Mononuclear cell (primary cell): ENCODE results near the gene THOC2. TPM values are rescaled to one million over a fixed set of nuclear protein-coding genes. Genes with fewer than 3 reads are reported as not detected.
A peak's percentile ranks its signal among the peaks of the same experiment; 100 is the strongest.
"Not testable (repeated sequence)": the region's sequence is repeated elsewhere in the genome, so short reads cannot be mapped to it uniquely, and the experiment has no call there.

Source experiments
- H3K27me3 ChIP-seq: 2 replicates; pipeline ENCODE4 v1.6.0; 2011; ENCODE audit warnings: low read length, control low read depth; ENCODE audit not compliant: insufficient read depth
- H3K4me1 ChIP-seq: 2 replicates; pipeline ENCODE4 v1.5.1; 2011; ENCODE audit warnings: mild to moderate bottlenecking, low read length, control low read depth; ENCODE audit not compliant: insufficient read depth
- H3K4me3 ChIP-seq: 2 replicates; pipeline ENCODE4 v1.5.1; 2011; ENCODE audit warnings: mild to moderate bottlenecking, low read length, moderate library complexity
- H3K9me3 ChIP-seq: 2 replicates; pipeline ENCODE4 v1.5.1; 2011; ENCODE audit warnings: low read depth, mild to moderate bottlenecking, control low read depth, low read length
- total RNA-seq: library from RNA; depleted of rRNA; stranded (reverse); fragments of >200 nt; gene quantifications from one replicate; pipeline ENCODE4 v1.2.3, GENCODE V29; 2012

The THOC2 gene, protein sequence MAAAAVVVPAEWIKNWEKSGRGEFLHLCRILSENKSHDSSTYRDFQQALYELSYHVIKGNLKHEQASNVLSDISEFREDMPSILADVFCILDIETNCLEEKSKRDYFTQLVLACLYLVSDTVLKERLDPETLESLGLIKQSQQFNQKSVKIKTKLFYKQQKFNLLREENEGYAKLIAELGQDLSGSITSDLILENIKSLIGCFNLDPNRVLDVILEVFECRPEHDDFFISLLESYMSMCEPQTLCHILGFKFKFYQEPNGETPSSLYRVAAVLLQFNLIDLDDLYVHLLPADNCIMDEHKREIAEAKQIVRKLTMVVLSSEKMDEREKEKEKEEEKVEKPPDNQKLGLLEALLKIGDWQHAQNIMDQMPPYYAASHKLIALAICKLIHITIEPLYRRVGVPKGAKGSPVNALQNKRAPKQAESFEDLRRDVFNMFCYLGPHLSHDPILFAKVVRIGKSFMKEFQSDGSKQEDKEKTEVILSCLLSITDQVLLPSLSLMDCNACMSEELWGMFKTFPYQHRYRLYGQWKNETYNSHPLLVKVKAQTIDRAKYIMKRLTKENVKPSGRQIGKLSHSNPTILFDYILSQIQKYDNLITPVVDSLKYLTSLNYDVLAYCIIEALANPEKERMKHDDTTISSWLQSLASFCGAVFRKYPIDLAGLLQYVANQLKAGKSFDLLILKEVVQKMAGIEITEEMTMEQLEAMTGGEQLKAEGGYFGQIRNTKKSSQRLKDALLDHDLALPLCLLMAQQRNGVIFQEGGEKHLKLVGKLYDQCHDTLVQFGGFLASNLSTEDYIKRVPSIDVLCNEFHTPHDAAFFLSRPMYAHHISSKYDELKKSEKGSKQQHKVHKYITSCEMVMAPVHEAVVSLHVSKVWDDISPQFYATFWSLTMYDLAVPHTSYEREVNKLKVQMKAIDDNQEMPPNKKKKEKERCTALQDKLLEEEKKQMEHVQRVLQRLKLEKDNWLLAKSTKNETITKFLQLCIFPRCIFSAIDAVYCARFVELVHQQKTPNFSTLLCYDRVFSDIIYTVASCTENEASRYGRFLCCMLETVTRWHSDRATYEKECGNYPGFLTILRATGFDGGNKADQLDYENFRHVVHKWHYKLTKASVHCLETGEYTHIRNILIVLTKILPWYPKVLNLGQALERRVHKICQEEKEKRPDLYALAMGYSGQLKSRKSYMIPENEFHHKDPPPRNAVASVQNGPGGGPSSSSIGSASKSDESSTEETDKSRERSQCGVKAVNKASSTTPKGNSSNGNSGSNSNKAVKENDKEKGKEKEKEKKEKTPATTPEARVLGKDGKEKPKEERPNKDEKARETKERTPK (N-terminal part only)
- total RNA-seq = 107 TPM

GRCh38 chrX:123732670-123733363, at the start of gene THOC2:
TSS of gene THOC2 (minus strand) at chrX:123733052. CDS start at chrX:123733022, 30 bp downstream.
- Histone ChIP-seq H3K4me1 (peaks cover 22% of the 10 kb centered on the region), H3K9me3 (no peaks in the 10 kb centered on the region), H3K4me3 (peak within 1 kb of the TSS; percentile 80), H3K27me3 (no peaks in the 10 kb centered on the region)

- H3K27me3 ChIP-seq, H3K4me1 ChIP-seq, H3K9me3 ChIP-seq, H3K4me3 ChIP-seq: not testable (repeated sequence)
These were observed 48.9 kb upstream of the THOC2 start for GRCh38 chrX:123781786-123782185.

- Histone ChIP-seq H3K4me1 (peaks cover under 1% of the 10 kb centered on the region), H3K4me3 (no peak overlapping the region), H3K9me3 (no peaks in the 10 kb centered on the region), H3K27me3 (no peaks in the 10 kb centered on the region)
These were observed 47.1 kb upstream of the THOC2 start for GRCh38 chrX:123779908-123780396.

- Histone ChIP-seq H3K27me3 (no peaks in the 10 kb centered on the region), H3K9me3 (no peaks in the 10 kb centered on the region), H3K4me1 (no peaks in the 10 kb centered on the region), H3K4me3 (no peak overlapping the region)
These were observed 40.6 kb upstream of the THOC2 start for GRCh38 chrX:123773258-123773988.

DNA sequence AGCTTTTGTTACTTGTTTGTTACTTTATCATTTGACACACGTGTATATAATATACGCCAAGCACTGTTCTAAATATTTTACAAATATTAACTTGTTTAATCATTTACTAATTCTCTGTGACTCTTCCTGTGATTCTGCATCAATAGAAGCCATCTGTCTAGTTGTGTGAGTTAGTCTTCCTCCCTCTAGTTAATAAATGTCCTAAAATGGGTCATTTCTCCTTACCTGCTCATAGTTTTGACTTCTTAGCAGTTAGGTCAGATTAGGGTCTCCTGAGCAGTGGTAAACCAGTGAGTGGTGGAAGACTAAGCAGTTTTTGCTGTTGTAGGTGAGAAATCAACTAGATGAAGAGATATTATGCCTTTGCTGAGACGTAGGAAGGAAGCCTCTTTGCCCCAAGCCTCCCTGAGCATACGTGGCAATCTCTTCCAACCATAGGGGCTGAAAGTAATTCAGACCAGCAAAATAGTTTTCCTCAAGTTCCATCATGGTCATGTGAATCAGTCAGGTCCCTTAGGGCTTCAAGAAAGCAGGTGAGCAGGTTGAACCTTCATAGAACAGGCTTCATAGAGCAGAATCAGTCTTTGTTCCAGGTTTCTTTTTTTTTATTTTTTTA, 38.7 kb upstream of the THOC2 start:
- no peaks in the 10 kb centered on the region for H3K4me1 ChIP-seq
- H3K9me3 ChIP-seq = no peaks in the 10 kb centered on the region
- H3K27me3 ChIP-seq = no peaks in the 10 kb centered on the region
- H3K4me3 ChIP-seq = no peak overlapping the region

DNA sequence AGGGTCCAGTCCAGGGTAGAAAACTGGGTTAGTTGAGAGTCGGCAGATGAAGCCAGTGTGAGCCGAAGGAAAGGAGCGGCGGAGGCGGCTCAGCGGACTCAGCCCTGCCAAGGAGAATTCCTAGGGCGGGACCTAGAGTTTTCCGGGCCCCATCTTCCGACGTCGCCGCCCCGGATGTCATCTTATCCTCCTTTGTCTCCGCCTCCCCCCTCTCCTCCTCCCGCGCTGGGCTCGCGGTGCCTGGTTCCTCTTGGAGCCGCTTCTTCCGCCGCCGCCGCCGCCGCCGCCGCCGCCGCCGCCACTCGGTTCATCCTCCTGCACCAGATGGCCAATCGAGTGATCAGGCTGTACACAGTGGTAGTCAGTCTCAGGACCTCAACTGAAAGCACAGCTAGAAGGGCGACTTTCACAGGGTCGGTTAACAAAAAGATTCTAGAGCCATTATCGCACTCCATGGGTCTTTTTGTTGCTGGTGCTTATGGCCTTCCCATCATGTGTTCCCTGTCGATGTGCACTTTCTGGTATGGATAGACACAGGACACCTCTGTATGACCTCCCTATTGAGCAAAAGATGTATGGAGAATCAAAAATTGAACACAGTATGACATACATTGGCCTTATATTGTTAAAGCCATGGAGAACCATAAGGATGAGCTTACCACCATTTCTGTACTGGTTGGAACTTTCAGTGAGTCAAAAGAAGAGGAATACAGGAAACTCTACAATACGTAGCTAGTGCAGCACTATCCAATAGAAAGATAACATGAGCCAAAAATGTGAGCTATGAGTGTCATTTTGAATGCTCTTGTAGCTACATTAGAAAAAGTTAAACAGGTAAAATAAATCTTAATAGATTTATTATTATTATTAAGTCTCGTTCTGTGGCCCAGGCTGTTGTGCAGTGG, 32.4 kb upstream of the THOC2 start:
- Histone ChIP-seq H3K27me3 (no peaks in the 10 kb centered on the region), H3K4me3 (peak overlapping the region; percentile 30), H3K9me3 (no peaks in the 10 kb centered on the region), H3K4me1 (peaks cover 4% of the 10 kb centered on the region)

- H3K27me3 ChIP-seq, H3K9me3 ChIP-seq, H3K4me1 ChIP-seq, H3K4me3 ChIP-seq: not testable (repeated sequence)
These were observed 27.0 kb upstream of the THOC2 start for GRCh38 chrX:123759849-123760248.

GRCh38 chrX:123757794-123758193, 24.9 kb upstream of the THOC2 start:
- not testable (repeated sequence) for H3K9me3 ChIP-seq, H3K27me3 ChIP-seq, H3K4me3 ChIP-seq, H3K4me1 ChIP-seq

- H3K4me1 ChIP-seq = no peaks in the 10 kb centered on the region
- no peaks in the 10 kb centered on the region for H3K27me3 ChIP-seq
- no peak overlapping the region for H3K4me3 ChIP-seq
- no peaks in the 10 kb centered on the region for H3K9me3 ChIP-seq
These were observed 23.5 kb upstream of the THOC2 start for GRCh38 chrX:123756320-123756719.

GRCh38 chrX:123755107-123755506, 22.3 kb upstream of the THOC2 start:
- Histone ChIP-seq H3K9me3 (no peaks in the 10 kb centered on the region), H3K4me3 (no peak overlapping the region), H3K4me1 (no peaks in the 10 kb centered on the region), H3K27me3 (no peaks in the 10 kb centered on the region)

GRCh38 chrX:123753656-123754350, 21.0 kb upstream of the THOC2 start:
- H3K27me3 ChIP-seq = no peaks in the 10 kb centered on the region
- H3K4me3 ChIP-seq = no peak overlapping the region
- no peaks in the 10 kb centered on the region for H3K4me1 ChIP-seq
- H3K9me3 ChIP-seq = no peaks in the 10 kb centered on the region

DNA sequence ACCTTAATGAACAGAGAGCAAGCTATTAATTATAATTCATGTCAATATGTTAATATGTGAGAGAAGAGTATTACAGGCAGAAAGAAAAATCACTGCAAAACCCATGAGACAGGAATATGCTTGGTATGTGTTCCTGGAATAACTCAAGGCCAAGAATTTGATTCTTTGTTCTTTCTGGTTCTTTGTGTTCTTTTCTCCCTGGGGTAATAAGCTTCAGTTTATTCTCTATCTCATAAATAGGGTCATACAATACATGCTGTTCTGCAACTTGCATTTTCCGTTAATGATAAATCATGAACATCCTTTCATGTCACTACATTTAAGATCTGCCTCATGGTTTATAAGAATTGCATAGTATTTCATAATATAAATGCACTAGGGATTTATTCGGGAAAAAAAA, 16.8 kb upstream of the THOC2 start:
- Histone ChIP-seq H3K4me3 (no peak overlapping the region), H3K4me1 (no peaks in the 10 kb centered on the region), H3K27me3 (no peaks in the 10 kb centered on the region)

More for the DNA sequence above, 16.8 kb upstream of the THOC2 start:
- no peaks in the 10 kb centered on the region for H3K9me3 ChIP-seq
